B cell (primary cell): ENCODE data around the gene GAPT.

Experiments used
- EZH2 ChIP-seq: IDR thresholded peaks from 2 replicates; pipeline ENCODE4 v1.6.1; 2012; ENCODE audit warnings: borderline replicate concordance, low read depth, mild to moderate bottlenecking, moderate library complexity, low read length; ENCODE audit not compliant: insufficient read depth, poor library complexity, severe bottlenecking
- TF ChIP-seq, protein P1 (sequence below): fragments of 200-600 bp; IDR thresholded peaks from one replicate; pipeline ENCODE4 v1.8.0; 2022; ENCODE audit warnings: antibody characterized with exemption, mild to moderate bottlenecking

DNA sequence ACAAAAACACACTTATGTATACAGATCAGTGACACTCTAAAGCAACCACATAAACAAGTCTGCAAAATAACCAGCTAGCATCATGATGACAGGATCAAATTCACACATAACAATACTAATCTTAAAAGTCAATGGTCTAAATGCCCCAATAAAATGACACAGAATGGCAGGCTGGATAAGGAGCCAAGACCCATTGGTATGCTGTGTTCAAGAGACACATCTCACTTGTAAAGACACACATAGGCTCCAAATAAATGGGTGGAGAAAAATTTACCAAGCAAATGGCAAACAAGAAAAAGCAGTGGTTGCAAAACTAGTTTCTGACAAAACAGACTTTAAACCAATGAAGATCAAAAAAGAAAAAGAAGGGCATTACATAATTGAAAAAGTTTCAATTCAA is 26.0 kb downstream of the GAPT start:
- TF ChIP-seq, protein P1, sequence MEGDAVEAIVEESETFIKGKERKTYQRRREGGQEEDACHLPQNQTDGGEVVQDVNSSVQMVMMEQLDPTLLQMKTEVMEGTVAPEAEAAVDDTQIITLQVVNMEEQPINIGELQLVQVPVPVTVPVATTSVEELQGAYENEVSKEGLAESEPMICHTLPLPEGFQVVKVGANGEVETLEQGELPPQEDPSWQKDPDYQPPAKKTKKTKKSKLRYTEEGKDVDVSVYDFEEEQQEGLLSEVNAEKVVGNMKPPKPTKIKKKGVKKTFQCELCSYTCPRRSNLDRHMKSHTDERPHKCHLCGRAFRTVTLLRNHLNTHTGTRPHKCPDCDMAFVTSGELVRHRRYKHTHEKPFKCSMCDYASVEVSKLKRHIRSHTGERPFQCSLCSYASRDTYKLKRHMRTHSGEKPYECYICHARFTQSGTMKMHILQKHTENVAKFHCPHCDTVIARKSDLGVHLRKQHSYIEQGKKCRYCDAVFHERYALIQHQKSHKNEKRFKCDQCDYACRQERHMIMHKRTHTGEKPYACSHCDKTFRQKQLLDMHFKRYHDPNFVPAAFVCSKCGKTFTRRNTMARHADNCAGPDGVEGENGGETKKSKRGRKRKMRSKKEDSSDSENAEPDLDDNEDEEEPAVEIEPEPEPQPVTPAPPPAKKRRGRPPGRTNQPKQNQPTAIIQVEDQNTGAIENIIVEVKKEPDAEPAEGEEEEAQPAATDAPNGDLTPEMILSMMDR: no peak
- TF ChIP-seq EZH2: no peak
